Measurements from ENCODE around the gene HRK. TPM values are rescaled to one million over a fixed set of nuclear protein-coding genes. Genes with fewer than 3 reads are reported as not detected.

Gene HRK
- total RNA-seq, 1 experiment from 2014 or later: 2.6 TPM

DNA sequence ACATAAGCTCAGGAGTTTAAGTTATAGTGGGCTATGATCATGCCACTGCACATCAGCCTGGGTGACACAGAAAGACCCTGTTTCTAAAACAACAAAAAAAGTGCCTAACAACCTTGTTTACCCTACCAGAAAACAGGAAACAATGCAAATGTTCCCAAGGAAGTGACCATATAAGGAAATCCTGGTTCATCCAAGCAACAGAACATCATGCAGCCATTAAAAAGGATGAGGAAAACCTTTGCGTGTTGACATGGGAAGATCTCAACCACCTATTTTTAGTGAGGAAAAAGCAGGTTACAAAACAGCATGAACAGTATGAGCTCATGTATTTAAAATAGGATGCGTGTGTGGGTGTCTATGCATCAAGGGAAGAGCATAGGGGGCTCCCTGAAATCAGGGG lies 13.7 kb downstream of the HRK start:
- Histone ChIP-seq H4K8ac (replicated peaks; ENCODE audit: insufficient read length, low read depth, low read length) (no peak overlapping the region), H3K14ac (ENCODE audit: insufficient read depth, low read length) (no peak overlapping the region), H3K4me2 (ENCODE audit: insufficient read depth, insufficient read length, low read length) (no peak overlapping the region), H3K4ac (ENCODE audit: low read depth, low read length) (no peak overlapping the region), H3K9ac (ENCODE audit: extremely low read depth, insufficient read length, low read length) (no peak overlapping the region), H3K18ac (ENCODE audit: insufficient read length, low read depth, low read length) (peak overlapping the region; percentile 7), H4K20me1 (ENCODE audit: control insufficient read depth, insufficient read depth, insufficient read length) (no peaks in the 10 kb centered on the region), H4K5ac (ENCODE audit: insufficient read length, low read depth, low read length) (no peak overlapping the region), H3T11ph (ENCODE audit: low read length) (no peak overlapping the region), H3K56ac (ENCODE audit: insufficient read length, low read depth, low read length) (no peak overlapping the region), H4K91ac (ENCODE audit: insufficient read length, low read depth, low read length) (no peak overlapping the region), H2BK12ac (ENCODE audit: insufficient read length, low read depth, low read length) (no peak overlapping the region), H3K9me3 (ENCODE audit: control insufficient read depth, low read depth, low read length) (no peaks in the 10 kb centered on the region), H2AFZ (ENCODE audit: low read length) (no peak overlapping the region), H2BK120ac (ENCODE audit: low read depth, low read length, poor library complexity, severe bottlenecking) (no peak overlapping the region), H3K4me1 (ENCODE audit: insufficient read depth, low read length) (no peaks in the 10 kb centered on the region), H2BK20ac (ENCODE audit: low read depth, low read length, poor library complexity, severe bottlenecking) (no peak overlapping the region), H3K23ac (ENCODE audit: insufficient read length, low read depth, low read length) (no peak overlapping the region), H3K27me3 (ENCODE audit: insufficient read depth, low read length) (no peaks in the 10 kb centered on the region), H3K27ac (ENCODE audit: insufficient read length, low read depth, low read length) (no peak overlapping the region), H3K79me1 (ENCODE audit: insufficient read depth, low read depth, low read length, poor library complexity, severe bottlenecking) (no peaks in the 10 kb centered on the region), H2BK15ac (ENCODE audit: low read depth, low read length) (no peak overlapping the region), H3K79me2 (ENCODE audit: insufficient read depth, low read length) (no peaks in the 10 kb centered on the region), H2AK5ac (ENCODE audit: insufficient read length, low read length) (no peak overlapping the region), H2BK5ac (ENCODE audit: insufficient read length, low read length) (no peak overlapping the region), H3K23me2 (ENCODE audit: insufficient read length, low read depth, low read length, poor library complexity, severe bottlenecking) (no peaks in the 10 kb centered on the region)
- Mint-ChIP-seq H3K4me1 (peaks cover 0 to 3% of the 10 kb centered on the region in 2 experiments; a peak in 2 of 4 replicates), H3K4me3 (no peak overlapping the region), H3K27me3 (ENCODE audit: low read depth) (peaks cover 11% of the 10 kb centered on the region), H3K36me3 (ENCODE audit: insufficient read depth in 1 of 3, low read depth in 3 of 3) (no peaks in the 10 kb centered on the region; a peak in 1 of 7 replicates), H3K9me3 (no peaks in the 10 kb centered on the region), H3K27ac (no peak overlapping the region)
- TF ChIP-seq, protein P1, sequence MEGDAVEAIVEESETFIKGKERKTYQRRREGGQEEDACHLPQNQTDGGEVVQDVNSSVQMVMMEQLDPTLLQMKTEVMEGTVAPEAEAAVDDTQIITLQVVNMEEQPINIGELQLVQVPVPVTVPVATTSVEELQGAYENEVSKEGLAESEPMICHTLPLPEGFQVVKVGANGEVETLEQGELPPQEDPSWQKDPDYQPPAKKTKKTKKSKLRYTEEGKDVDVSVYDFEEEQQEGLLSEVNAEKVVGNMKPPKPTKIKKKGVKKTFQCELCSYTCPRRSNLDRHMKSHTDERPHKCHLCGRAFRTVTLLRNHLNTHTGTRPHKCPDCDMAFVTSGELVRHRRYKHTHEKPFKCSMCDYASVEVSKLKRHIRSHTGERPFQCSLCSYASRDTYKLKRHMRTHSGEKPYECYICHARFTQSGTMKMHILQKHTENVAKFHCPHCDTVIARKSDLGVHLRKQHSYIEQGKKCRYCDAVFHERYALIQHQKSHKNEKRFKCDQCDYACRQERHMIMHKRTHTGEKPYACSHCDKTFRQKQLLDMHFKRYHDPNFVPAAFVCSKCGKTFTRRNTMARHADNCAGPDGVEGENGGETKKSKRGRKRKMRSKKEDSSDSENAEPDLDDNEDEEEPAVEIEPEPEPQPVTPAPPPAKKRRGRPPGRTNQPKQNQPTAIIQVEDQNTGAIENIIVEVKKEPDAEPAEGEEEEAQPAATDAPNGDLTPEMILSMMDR (conservative IDR thresholded peaks at IDR 0.05): no peak
- DNase-seq: no peak
- WGBS (ENCODE audit: extremely low coverage, insufficient read length, low lambda C conversion rate): no CpG with 5 or more reads among the region's 2 CpGs
